ENCODE results near the gene SPDYE1. TPM values are rescaled to one million over a fixed set of nuclear protein-coding genes. Genes with fewer than 3 reads are reported as not detected.

Gene SPDYE1
- total and polyA plus RNA-seq, 11 donors: 0.13 TPM; not detected in 10

GRCh38 chr7:44052771-44053365 is 55.2 kb downstream of the SPDYE1 start:
- Histone ChIP-seq H3K27me3 (no peaks in the 10 kb centered on the region), H3K36me3 (peaks cover 0 to 99% (median 80%) of the 10 kb centered on the region in 9 donors), H3K9me3 (no peaks in the 10 kb centered on the region), H3K27ac (peak overlapping the region in 2 of 12 donors; percentile 48 to 53), H3K4me1 (peaks cover 0 to 39% (median 4%) of the 10 kb centered on the region in 12 donors), H3K4me3 (no peak overlapping the region)
- no peak for DNase-seq
- ATAC-seq: no peak
- intact Hi-C loops (cut with DNase I): no loop called here
- 91 to 94% (median 93%) methylated on average over 12 of the region's 12 CpGs for WGBS, 4 donors
- TF ChIP-seq CTCF (IDR thresholded peaks at IDR 0.05) (no peak), POLR2A (IDR thresholded peaks at IDR 0.05) (no peak)

- H3K27ac ChIP-seq: no peak overlapping the region
- H3K27me3 ChIP-seq: no peaks in the 10 kb centered on the region
- no peaks in the 10 kb centered on the region for H3K9me3 ChIP-seq
- intact Hi-C loops (cut with DNase I): no loop called here
- 79 to 82% (median 80%) methylated on average over 5 to 7 of the region's 7 CpGs; no CpG with 5 or more reads in 1 of the 4 donors for WGBS, 4 donors
- peaks cover 0 to 28% (median 2%) of the 10 kb centered on the region in 12 donors for H3K4me1 ChIP-seq
- H3K4me3 ChIP-seq: no peak overlapping the region
- DNase-seq (peak in 2 of 5 donors; percentile 4 to 15), ATAC-seq (no peak)
- TF ChIP-seq POLR2A (IDR thresholded peaks at IDR 0.05): no peak
- no peak for TF ChIP-seq CTCF (IDR thresholded peaks at IDR 0.05)
- H3K36me3 ChIP-seq: peaks cover 2 to 100% (median 98%) of the 10 kb centered on the region in 9 donors
These were observed 59.0 kb downstream of the SPDYE1 start for GRCh38 chr7:44056681-44057080.

GRCh38 chr7:44057181-44057848 is 59.6 kb downstream of the SPDYE1 start:
- WGBS, 4 donors: 85 to 94% (median 90%) methylated on average over 4 to 11 of the region's 11 CpGs
- no peak for TF ChIP-seq POLR2A (IDR thresholded peaks at IDR 0.05)
- TF ChIP-seq CTCF (IDR thresholded peaks at IDR 0.05): no peak
- no peaks in the 10 kb centered on the region for H3K9me3 ChIP-seq
- H3K27ac ChIP-seq: no peak overlapping the region
- peaks cover 0 to 28% (median 3%) of the 10 kb centered on the region in 12 donors for H3K4me1 ChIP-seq
- no peak overlapping the region for H3K4me3 ChIP-seq
- intact Hi-C loops (cut with DNase I): no loop called here
- peaks cover 2 to 100% (median 91%) of the 10 kb centered on the region in 9 donors for H3K36me3 ChIP-seq
- H3K27me3 ChIP-seq: no peaks in the 10 kb centered on the region
- DNase-seq (peak in 1 of 5 donors; percentile 19), ATAC-seq (no peak)
